ENCODE measurements around the gene CD53.
A peak's percentile ranks its signal among the peaks of the same experiment; 100 is the strongest.
"Not testable (repeated sequence)": the region's sequence is repeated elsewhere in the genome, so short reads cannot be mapped to it uniquely, and the experiment has no call there.

Gene CD53

DNA sequence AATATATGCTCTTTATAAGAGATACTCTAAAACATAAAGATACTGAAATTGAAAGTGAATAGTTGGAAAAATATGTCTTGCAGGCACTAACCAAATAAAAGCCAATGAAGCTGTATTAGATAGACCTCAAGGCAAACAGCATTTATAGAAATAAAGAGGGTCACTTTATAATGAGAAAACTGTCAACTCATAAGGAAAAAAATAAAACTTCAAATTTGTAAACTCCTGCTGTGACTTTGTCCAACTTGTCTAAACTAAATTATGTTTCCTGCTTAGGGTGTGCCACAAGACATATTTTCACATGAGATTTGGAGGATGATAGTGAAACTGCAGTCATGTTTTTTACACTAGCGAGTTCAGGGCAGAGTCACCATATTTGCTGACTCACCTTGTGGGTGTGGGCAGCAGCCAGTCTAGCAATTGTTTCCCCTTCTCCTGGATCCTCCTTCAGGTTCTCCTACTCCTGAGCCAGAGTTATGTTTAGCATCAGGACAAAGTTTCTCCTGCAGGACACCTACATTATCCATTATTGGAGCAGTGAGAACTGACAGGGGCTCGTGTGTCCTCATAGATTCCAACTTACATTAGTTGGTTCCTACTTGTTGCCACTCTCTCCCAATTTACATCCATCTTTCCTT, 43.8 kb downstream of the CD53 start:
- no peak for DNase-seq

GRCh38 chr1:110918016-110918415, 45.1 kb downstream of the CD53 start:
- DNase-seq = no peak

- no peak for DNase-seq
Measured at GRCh38 chr1:110921953-110922352, 49.0 kb downstream of the CD53 start.

- no peak for DNase-seq
Measured at GRCh38 chr1:110927484-110928075, 54.6 kb downstream of the CD53 start.

DNA sequence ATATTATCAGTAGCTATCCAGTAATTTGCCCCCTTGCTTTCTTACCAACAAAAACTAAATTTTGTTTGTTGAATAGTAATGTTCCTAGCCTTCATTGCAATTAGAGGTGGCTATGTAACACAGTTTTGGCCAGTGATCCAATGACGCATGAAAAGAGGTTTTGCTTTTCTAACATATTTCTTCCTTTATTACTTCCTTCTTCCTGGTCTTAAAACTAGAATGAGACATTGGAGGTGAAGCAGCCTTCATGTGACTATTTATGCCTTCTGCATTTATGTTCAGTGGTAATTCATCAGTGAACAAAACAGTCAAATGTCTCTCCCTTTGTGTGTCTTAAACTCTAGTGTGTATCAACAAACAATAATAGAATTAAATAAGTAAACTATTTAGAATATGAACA, 55.2 kb downstream of the CD53 start:
- no peak for DNase-seq

DNA sequence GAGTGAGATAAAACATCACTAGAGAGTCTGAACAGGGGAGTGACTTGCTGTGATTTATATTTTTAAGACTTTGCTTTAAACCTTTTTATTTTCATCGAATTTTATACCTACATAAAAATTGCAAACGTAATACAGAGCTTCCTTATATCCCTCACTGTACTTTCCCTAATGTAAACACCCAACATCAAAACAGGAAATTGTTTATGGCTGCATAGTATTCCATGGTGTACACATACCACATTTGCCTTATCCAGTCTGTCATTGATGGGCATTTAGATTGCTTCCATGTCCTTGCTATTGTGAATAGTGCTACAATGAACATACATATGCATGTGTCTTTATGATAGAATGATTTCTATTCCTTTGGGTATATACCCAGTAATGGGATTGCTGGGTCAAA, 56.0 kb downstream of the CD53 start:
- DNase-seq = no peak

GRCh38 chr1:110931097-110931496, 58.1 kb downstream of the CD53 start:
- not testable (repeated sequence) for DNase-seq

DNA sequence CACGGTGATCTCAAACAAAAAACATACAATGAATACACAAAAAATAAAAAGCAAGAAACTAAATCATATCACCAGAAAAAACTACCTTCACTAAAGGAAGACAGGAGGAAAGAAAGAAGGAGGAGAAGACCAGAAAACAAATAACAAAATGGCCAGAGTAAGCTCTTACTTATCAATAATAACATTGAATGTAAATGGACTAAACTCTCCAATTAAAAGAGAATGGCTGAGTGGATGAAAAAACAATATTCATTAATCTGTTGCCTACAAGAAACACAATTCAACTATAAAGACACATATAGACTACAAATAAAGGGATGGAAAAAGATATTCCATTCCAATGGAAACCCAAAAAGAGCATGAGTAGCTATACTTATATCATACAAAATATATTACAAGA, 63.6 kb downstream of the CD53 start:
- DNase-seq = no peak

- no peak for DNase-seq
Measured at GRCh38 chr1:110944806-110945205, 71.9 kb downstream of the CD53 start.

DNA sequence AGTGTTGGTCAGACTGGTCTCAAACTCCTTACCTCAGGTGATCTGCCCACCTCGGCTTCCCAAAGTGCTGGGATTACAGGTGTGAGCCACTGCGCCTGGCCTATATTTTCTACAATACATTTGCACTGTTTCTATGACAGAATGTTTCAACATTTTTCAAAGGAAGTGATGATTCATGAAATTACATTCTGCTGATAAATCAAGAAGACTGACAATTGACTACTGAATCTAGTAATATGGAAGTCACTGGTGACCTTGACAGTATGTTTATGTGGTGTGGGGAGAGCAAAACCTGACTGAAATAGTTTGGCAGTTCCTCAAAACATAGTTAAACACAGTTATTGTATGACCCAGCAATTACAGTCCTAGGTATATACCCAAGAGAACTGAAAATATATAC, 72.7 kb downstream of the CD53 start:
- no peak for DNase-seq

DNA sequence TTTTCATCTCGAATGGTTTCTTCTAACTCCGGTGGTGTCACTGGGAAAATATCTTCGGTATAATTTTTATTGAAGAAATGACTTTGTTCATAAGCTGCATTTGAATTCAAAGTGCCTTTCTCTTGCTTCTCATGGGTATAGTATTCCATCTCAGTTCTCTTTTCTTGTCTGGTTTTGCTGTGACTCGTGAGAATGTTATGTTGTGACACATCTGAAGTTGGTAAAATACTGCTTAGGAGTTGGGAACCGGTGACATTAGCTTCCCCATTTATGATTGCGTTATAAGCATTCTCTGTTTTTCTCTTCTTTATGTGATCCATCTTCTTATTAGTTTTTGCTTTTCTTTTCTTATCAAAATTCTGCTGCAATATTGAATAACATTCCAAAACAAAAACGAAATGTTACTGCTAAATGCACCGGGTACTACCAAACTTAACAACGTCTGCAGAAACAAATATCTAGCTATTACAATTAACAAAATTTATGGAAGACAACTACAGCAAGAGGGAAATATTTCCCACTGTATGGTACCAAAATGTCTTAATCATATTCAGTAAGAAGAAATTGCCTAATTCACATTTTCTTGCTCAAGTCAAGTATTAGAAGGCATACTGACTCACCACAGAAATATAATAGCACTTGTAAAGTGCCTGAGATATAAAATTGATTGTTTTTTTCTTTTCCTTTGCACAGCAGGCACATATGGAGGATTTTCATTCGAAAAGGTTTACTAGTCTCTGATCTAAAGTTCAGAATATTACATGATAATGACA, 75.3 kb downstream of the CD53 start:
- DNase-seq = peak; percentile 26

Measured in fibroblast of skin of right quadriceps (primary cell).